HG03460 (cell line): ENCODE measurements around the gene CYP3A4.
"Not testable (repeated sequence)": the region's sequence is repeated elsewhere in the genome, so short reads cannot be mapped to it uniquely, and the experiment has no call there.

Experiments used
- ATAC-seq: cut with Tn5 transposase; IDR thresholded peaks from one replicate; pipeline ENCODE4 v1.9.1; 2021; ENCODE audit not compliant: unreplicated experiment

CYP3A4 gene

GRCh38 chr7:99730238-99730810 lies 53.7 kb downstream of the CYP3A4 start:
- ATAC-seq, result no peak

DNA sequence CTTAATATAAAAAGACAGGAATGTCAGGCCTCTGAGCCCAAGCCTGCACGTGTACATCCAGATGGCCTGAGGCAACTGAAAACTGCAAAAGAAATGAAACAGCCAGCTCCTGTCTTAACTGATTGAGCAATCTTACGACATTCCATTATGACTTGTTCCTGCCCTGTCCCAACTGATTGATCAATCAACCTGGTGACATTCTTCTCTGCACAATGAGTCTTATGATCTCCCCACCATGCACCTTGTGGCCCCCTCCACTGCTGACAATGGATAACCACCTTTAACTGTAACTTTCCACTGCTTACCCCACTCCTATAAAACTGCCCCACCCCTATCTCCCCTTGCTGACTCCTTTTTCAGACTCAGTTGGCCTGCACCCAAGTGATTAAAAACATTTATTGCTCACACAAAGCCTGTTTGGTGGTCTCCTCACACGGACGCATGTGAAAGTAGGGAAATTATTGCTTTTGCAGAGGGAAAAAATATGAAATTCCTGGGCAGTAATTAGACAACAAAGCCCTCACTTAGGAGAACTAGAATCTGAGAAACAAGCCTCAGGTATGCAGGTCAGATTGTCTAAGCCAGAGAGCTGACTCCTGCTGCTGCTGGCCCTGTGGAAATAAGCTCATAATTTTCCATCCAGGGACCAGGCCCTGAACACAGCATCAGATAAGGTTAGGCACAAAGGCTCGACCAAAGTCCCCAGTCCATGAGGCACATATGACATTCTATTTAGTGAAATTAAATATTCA lies 54.3 kb downstream of the CYP3A4 start:
- ATAC-seq, result no peak

GRCh38 chr7:99728615-99729014 lies 55.4 kb downstream of the CYP3A4 start:
- no peak for ATAC-seq

DNA sequence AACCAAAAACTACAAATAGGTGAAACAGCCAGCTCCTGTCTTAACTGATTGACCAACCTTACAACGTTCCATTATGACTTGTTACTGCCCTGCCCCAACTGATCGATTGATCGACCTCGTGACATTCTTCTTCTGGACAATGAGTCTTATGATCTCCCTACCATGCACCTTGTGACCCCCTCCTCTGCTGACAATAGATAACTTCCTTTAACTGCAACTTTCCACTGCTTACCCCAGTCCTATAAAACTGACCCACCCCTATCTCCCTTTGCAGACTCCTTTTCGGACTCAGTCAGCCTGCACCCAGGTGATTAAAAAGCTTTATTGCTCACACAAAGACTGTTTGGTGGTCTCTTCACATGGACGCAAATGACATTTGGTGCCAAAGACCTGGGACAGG lies 60.8 kb downstream of the CYP3A4 start:
- not testable (repeated sequence) for ATAC-seq

- no peak for ATAC-seq
These were observed 63.0 kb downstream of the CYP3A4 start for GRCh38 chr7:99720800-99721595.

DNA sequence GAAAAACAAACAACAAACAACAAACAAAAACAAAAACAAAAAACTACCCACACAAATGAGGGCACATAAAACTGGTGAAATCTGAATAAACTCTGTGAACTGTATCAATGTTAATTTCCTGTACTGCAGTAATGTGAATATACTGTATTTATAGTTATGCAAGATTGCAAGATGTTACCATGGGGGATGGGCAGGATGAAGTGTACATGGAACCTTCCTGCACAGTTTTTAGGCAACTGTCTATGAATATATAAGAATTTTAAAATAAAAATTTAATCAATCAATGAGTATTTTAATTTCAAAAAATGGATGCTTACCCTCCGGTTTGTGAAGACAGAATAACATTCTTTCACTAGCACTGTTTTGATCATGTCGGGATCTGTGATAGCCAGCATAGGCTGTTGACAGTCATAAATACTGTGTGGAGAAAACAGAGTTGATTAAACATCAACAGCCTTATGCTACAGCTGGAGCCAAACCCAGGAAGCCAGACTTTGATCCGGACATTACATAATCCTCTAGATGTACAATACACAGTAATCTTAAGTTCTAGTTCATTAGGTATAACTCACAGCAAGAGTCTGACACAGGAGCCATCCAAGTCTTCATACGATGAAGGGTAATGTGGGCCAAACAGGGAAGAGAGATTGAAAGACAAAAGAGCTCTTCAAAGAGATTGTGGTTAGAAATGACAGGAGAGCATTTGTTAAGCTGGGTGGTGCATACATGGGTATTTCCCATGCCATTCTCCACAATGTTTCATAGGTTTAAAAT lies 63.8 kb downstream of the CYP3A4 start:
- no peak for ATAC-seq

- no peak for ATAC-seq
These were observed 69.9 kb downstream of the CYP3A4 start for GRCh38 chr7:99713995-99714570.

- no peak for ATAC-seq
These were observed 74.0 kb downstream of the CYP3A4 start for GRCh38 chr7:99709838-99710578.

GRCh38 chr7:99709260-99709659 lies 74.7 kb downstream of the CYP3A4 start:
- no peak for ATAC-seq

DNA sequence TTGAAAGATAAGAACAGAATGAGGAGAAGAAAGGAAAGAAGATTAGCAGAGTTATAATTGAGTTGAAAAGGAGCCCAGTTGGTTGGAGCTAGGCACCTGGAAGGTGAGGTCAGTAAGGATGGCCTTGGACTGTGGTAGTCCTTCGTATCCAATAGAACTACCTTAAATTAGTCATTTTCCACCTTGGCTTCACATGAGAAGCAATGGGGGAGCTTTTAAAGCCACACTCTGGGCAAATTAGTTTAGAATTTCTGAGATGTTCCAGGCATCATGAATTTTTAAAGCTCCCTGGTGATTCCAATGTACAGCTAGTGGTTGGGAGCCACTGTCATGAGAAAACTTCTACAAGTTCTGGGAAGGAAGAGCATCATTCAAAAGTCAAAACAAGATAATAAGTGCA lies 76.9 kb downstream of the CYP3A4 start:
- ATAC-seq, result no peak
